DMS 273 treated with DMSO at 0.1 percent for 48 hours (cell line): ENCODE measurements around the gene MYEF2.
A peak's percentile ranks its signal among the peaks of the same experiment; 100 is the strongest.

ENCODE experiments used
- DNase-seq: peaks from one replicate; lab custom pipeline; 2025; lab: John Stamatoyannopoulos, UW

The MYEF2 gene

GRCh38 chr15:48086133-48086532, 92.0 kb downstream of the MYEF2 start:
- no peak for DNase-seq

GRCh38 chr15:48085591-48085930, 92.5 kb downstream of the MYEF2 start:
- peak; percentile 45 for DNase-seq

- peak; percentile 93 for DNase-seq
These were observed 93.1 kb downstream of the MYEF2 start for GRCh38 chr15:48084759-48085590.
